Natural killer cell (primary cell): Measurements from ENCODE around the gene COL16A1. TPM values are rescaled to one million over a fixed set of nuclear protein-coding genes. Genes with fewer than 3 reads are reported as not detected.

Source experiments
- ATAC-seq, 3 donors: fragments of 150-1000 bp in 2 of 3; fragments of 200-7000 bp in 1 of 3; cut with Tn5 transposase; 1 replicate in 1 of 3; 2 replicates in 2 of 3; pipeline ENCODE4 v1.10.0; 2021; ENCODE audit warnings: mild to moderate bottlenecking in 2 of 3, moderate library complexity in 2 of 3
- DNase-seq, 2 donors: peaks; one replicate each; pipeline versions ENCODE4 v3.0.0 to v3.0.0-alpha.2; 2013 to 2021; ENCODE audit warnings: mixed read lengths in 1 of 2
- H3K27ac ChIP-seq: one replicate; pipeline ENCODE4 v1.5.1; 2013; ENCODE audit warnings: mild to moderate bottlenecking, low read length
- H3K27me3 ChIP-seq: one replicate; pipeline ENCODE4 v1.6.1; 2013; ENCODE audit warnings: low read length; ENCODE audit not compliant: control insufficient read depth, insufficient read depth
- H3K36me3 ChIP-seq: one replicate; pipeline ENCODE4 v1.6.1; 2013; ENCODE audit warnings: low read length; ENCODE audit not compliant: control insufficient read depth, insufficient read depth
- H3K4me1 ChIP-seq: one replicate; pipeline ENCODE4 v1.6.1; 2013; ENCODE audit warnings: low read length; ENCODE audit not compliant: control insufficient read depth, insufficient read depth
- H3K4me3 ChIP-seq: one replicate; pipeline ENCODE4 v1.5.1; 2013; ENCODE audit warnings: low read length
- H3K9me3 ChIP-seq: one replicate; pipeline ENCODE4 v1.6.1; 2013; ENCODE audit warnings: low read length; ENCODE audit not compliant: control insufficient read depth, insufficient read depth
- H3K27ac Mint-ChIP-seq, 2 donors: one replicate each; pipeline ENCODE4 v1.8.0; 2022; ENCODE audit warnings: mild to moderate bottlenecking in 2 of 2, mixed read lengths in 2 of 2, moderate library complexity in 1 of 2
- H3K27me3 Mint-ChIP-seq, 2 donors: one replicate each; pipeline ENCODE4 v1.8.0; 2022; ENCODE audit warnings: low read depth in 2 of 2, mixed read lengths in 2 of 2
- H3K36me3 Mint-ChIP-seq: one replicate; pipeline ENCODE4 v1.8.0; 2022; ENCODE audit warnings: mixed read lengths
- H3K4me1 Mint-ChIP-seq, 2 donors: one replicate each; pipeline ENCODE4 v1.8.0; 2022; ENCODE audit warnings: mixed read lengths in 2 of 2
- H3K4me3 Mint-ChIP-seq: one replicate; pipeline ENCODE4 v1.8.0; 2022; ENCODE audit warnings: mild to moderate bottlenecking, moderate library complexity, mixed read lengths
- H3K9me3 Mint-ChIP-seq, 2 donors: one replicate each; pipeline ENCODE4 v1.8.0; 2022; ENCODE audit warnings: mixed read lengths in 2 of 2
- CTCF ChIP-seq: fragments of 200-600 bp; IDR thresholded peaks from one replicate; pipeline ENCODE4 v1.8.0; 2022; ENCODE audit warnings: antibody characterized with exemption
- WGBS: methylation state at CpG from one replicate; pipeline ENCODE4 v1.1.7; 2013; ENCODE audit warnings: missing lambda C conversion rate; ENCODE audit not compliant: insufficient coverage; 5-methylcytosine and 5-hydroxymethylcytosine counted together
- intact Hi-C: fragments of 100-400 bp; cut with micrococcal nuclease; formaldehyde crosslinking; loops from one replicate; pipeline ENCODE4 v1.14.2; 2022
- total RNA-seq, 4 donors: library from RNA; stranded (reverse); fragments of 120-200 nt in 1 of 4; gene quantifications; one replicate each; pipeline versions ENCODE4 v1.2.3 to v1.2.4, GENCODE V29; 2013 to 2022

The COL16A1 gene
- total RNA-seq, 3 donors from 2014 or later (not counting 1 experiment from before 2014, with no cell fraction given), result 0.14 TPM; not detected in 2

- Histone ChIP-seq H3K4me3 (no peak overlapping the region), H3K27ac (peak overlapping the region; percentile 62), H3K9me3 (no peaks in the 10 kb centered on the region), H3K27me3 (no peaks in the 10 kb centered on the region), H3K36me3 (no peaks in the 10 kb centered on the region), H3K4me1 (peaks cover 76% of the 10 kb centered on the region)
- intact Hi-C loops, result loop anchor here (5.0 kb wide), 1 partner anchor 84 kb away; no protein-coding TSS in a partner anchor
- peaks cover 56 to 64% of the 10 kb centered on the region in 2 donors for H3K4me1 Mint-ChIP-seq
- H3K27me3 Mint-ChIP-seq, result no peaks in the 10 kb centered on the region
- peak overlapping the region; percentile 85 for H3K4me3 Mint-ChIP-seq
- H3K36me3 Mint-ChIP-seq, result no peaks in the 10 kb centered on the region
- 71% methylated on average over 15 of the region's 15 CpGs for WGBS
- no peak for DNase-seq
- ATAC-seq, result no peak
- H3K27ac Mint-ChIP-seq, result peak overlapping the region; percentile 71 to 89
- no peak for TF ChIP-seq CTCF
- H3K9me3 Mint-ChIP-seq, result no peaks in the 10 kb centered on the region
These were observed 42.3 kb upstream of the COL16A1 start for GRCh38 chr1:31745946-31746670.

GRCh38 chr1:31745096-31745945 is 41.5 kb upstream of the COL16A1 start:
- Mint-ChIP-seq H3K27ac (peak overlapping the region in 1 of 2 donors; percentile 89), H3K27me3 (no peaks in the 10 kb centered on the region), H3K36me3 (no peaks in the 10 kb centered on the region), H3K4me1 (peaks cover 48 to 56% of the 10 kb centered on the region in 2 donors), H3K4me3 (peak overlapping the region; percentile 56), H3K9me3 (no peaks in the 10 kb centered on the region)
- 46% methylated on average over 4 of the region's 4 CpGs for WGBS
- TF ChIP-seq CTCF, result peak; percentile 67
- no peak overlapping the region for H3K27ac ChIP-seq
- peak; percentile 70 to 81 (median 79) for ATAC-seq
- peaks cover 68% of the 10 kb centered on the region for H3K4me1 ChIP-seq
- H3K9me3 ChIP-seq, result no peaks in the 10 kb centered on the region
- H3K36me3 ChIP-seq, result no peaks in the 10 kb centered on the region
- H3K4me3 ChIP-seq, result no peak overlapping the region
- H3K27me3 ChIP-seq, result no peaks in the 10 kb centered on the region
- intact Hi-C loops, result loop anchor here (5.0 kb wide), 1 partner anchor 83 kb away; no protein-coding TSS in a partner anchor
- peak; percentile 62 to 64 for DNase-seq

- H3K27ac ChIP-seq, result no peak overlapping the region
- no peaks in the 10 kb centered on the region for H3K9me3 Mint-ChIP-seq
- H3K9me3 ChIP-seq, result no peaks in the 10 kb centered on the region
- no peak for TF ChIP-seq CTCF
- H3K4me3 ChIP-seq, result no peak overlapping the region
- ATAC-seq (no peak), DNase-seq (peak in 1 of 2 donors; percentile 19)
- H3K4me3 Mint-ChIP-seq, result no peak overlapping the region
- H3K27ac Mint-ChIP-seq, result no peak overlapping the region
- no peaks in the 10 kb centered on the region for H3K36me3 ChIP-seq
- H3K4me1 ChIP-seq, result peaks cover 61% of the 10 kb centered on the region
- no peaks in the 10 kb centered on the region for H3K27me3 ChIP-seq
- intact Hi-C loops, result no loop called here
- no peaks in the 10 kb centered on the region for H3K36me3 Mint-ChIP-seq
- H3K4me1 Mint-ChIP-seq, result peaks cover 43 to 52% of the 10 kb centered on the region in 2 donors
- 86% methylated on average over 28 of the region's 28 CpGs for WGBS
- no peaks in the 10 kb centered on the region for H3K27me3 Mint-ChIP-seq
These were observed 40.5 kb upstream of the COL16A1 start for GRCh38 chr1:31744165-31744888.
